ENCODE results near the gene ZXDC. TPM values are rescaled to one million over a fixed set of nuclear protein-coding genes. Genes with fewer than 3 reads are reported as not detected.

ZXDC gene
- total RNA-seq, 1 experiment from 2014 or later = 55.4 TPM

DNA sequence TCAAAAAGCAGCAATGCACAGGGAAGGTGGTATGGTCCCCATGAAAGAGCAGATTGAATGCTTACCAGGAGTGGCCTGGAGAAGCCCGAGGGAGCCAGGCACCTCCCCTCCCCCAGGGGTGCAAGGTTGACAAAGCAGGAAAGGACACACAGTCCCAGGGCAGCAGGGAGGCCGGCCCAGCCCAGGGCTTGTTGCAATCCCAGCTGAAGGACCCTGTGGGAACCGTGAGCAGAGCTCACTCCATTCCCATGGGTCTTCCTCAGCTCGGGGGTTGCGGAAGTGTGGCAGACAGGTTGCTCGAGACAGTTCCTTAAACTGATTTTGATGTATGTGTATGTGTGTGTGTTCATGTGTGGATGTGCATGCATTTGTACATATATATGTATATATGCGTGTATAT is 26.0 kb upstream of the ZXDC start:
- no peaks in the 10 kb centered on the region for H3K9me2 ChIP-seq (ENCODE audit: insufficient read depth)
- no peaks in the 10 kb centered on the region; the same call in 1 of the 2 replicates for H3K9me3 ChIP-seq (ENCODE audit: insufficient read depth, low read depth)
- peaks cover 11% of the 10 kb centered on the region; the same call in 1 of the 2 replicates for H3F3A ChIP-seq (ENCODE audit: insufficient read depth, low read depth)
- no peak overlapping the region for H3K27ac ChIP-seq
- ChIA-PET CTCF (interaction anchor here (0.7 kb wide), 1 partner anchor 10 kb away, joined by 3 read pairs; no protein-coding TSS in a partner anchor), POLR2A (ENCODE audit: unreplicated experiment) (no interaction called here)
- no peaks in the 10 kb centered on the region for H3K4me1 ChIP-seq (replicated peaks; ENCODE audit: insufficient read depth)
- no peaks in the 10 kb centered on the region for H3K36me3 ChIP-seq (ENCODE audit: low read depth)
- peaks cover 14% of the 10 kb centered on the region; the same call in 1 of the 2 replicates for H3K27me3 ChIP-seq (ENCODE audit: insufficient read depth, low read depth)
- H2AFZ ChIP-seq = no peak overlapping the region
- no peaks in the 10 kb centered on the region for H3K79me2 ChIP-seq (ENCODE audit: low read depth)
- H3K4me3 ChIP-seq = no peak overlapping the region
- no peaks in the 10 kb centered on the region for H4K20me1 ChIP-seq (ENCODE audit: insufficient read depth)
- intact Hi-C loops (cut with micrococcal nuclease; ENCODE audit: unreplicated experiment) = no loop called here
- no peak for DNase-seq
- BruUV-seq (replicated peaks) = no TSS peak
- no peak overlapping the region for H3K4me2 ChIP-seq
- no peak for TF ChIP-seq EZH2 (IDR thresholded peaks at IDR 0.05; ENCODE audit: low read depth)
- TF ChIP-seq, protein P1, sequence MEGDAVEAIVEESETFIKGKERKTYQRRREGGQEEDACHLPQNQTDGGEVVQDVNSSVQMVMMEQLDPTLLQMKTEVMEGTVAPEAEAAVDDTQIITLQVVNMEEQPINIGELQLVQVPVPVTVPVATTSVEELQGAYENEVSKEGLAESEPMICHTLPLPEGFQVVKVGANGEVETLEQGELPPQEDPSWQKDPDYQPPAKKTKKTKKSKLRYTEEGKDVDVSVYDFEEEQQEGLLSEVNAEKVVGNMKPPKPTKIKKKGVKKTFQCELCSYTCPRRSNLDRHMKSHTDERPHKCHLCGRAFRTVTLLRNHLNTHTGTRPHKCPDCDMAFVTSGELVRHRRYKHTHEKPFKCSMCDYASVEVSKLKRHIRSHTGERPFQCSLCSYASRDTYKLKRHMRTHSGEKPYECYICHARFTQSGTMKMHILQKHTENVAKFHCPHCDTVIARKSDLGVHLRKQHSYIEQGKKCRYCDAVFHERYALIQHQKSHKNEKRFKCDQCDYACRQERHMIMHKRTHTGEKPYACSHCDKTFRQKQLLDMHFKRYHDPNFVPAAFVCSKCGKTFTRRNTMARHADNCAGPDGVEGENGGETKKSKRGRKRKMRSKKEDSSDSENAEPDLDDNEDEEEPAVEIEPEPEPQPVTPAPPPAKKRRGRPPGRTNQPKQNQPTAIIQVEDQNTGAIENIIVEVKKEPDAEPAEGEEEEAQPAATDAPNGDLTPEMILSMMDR (conservative IDR thresholded peaks at IDR 0.05) = no peak

- CTCF ChIA-PET = interaction anchor here (0.7 kb wide), 1 partner anchor 10 kb away, joined by 3 read pairs; no protein-coding TSS in a partner anchor
- Histone ChIP-seq H3K9me2 (ENCODE audit: insufficient read depth) (no peaks in the 10 kb centered on the region), H2AFZ (no peak overlapping the region), H3K36me3 (ENCODE audit: low read depth) (no peaks in the 10 kb centered on the region), H3K4me3 (no peak overlapping the region), H3K4me2 (no peak overlapping the region), H3K27ac (no peak overlapping the region), H4K20me1 (ENCODE audit: insufficient read depth) (no peaks in the 10 kb centered on the region), H3K9me3 (ENCODE audit: insufficient read depth, low read depth) (no peaks in the 10 kb centered on the region; the same call in 1 of the 2 replicates), H3K27me3 (ENCODE audit: insufficient read depth, low read depth) (peaks cover 14% of the 10 kb centered on the region; the same call in 1 of the 2 replicates), H3K4me1 (replicated peaks; ENCODE audit: insufficient read depth) (no peaks in the 10 kb centered on the region), H3F3A (ENCODE audit: insufficient read depth, low read depth) (peaks cover 11% of the 10 kb centered on the region; the same call in 1 of the 2 replicates), H3K79me2 (ENCODE audit: low read depth) (no peaks in the 10 kb centered on the region)
- TF ChIP-seq, protein P1 (conservative IDR thresholded peaks at IDR 0.05) = no peak
- TF ChIP-seq EZH2 (IDR thresholded peaks at IDR 0.05; ENCODE audit: low read depth) = no peak
- intact Hi-C loops (cut with micrococcal nuclease; ENCODE audit: unreplicated experiment) = no loop called here
- BruUV-seq (replicated peaks) = no TSS peak
- DNase-seq = no peak
- POLR2A ChIA-PET (ENCODE audit: unreplicated experiment) = no interaction called here
These were observed 25.4 kb upstream of the ZXDC start for GRCh38 chr3:126501054-126501453.

- peaks cover 13% of the 10 kb centered on the region; the same call in 1 of the 2 replicates for H3K27me3 ChIP-seq (ENCODE audit: insufficient read depth, low read depth)
- no peaks in the 10 kb centered on the region for H3K36me3 ChIP-seq (ENCODE audit: low read depth)
- H4K20me1 ChIP-seq (ENCODE audit: insufficient read depth) = no peaks in the 10 kb centered on the region
- no peak overlapping the region for H3K4me2 ChIP-seq
- H3K27ac ChIP-seq = no peak overlapping the region
- ChIA-PET POLR2A (ENCODE audit: unreplicated experiment) (no interaction called here), CTCF (no interaction called here)
- intact Hi-C loops (cut with micrococcal nuclease; ENCODE audit: unreplicated experiment) = no loop called here
- peaks cover 11% of the 10 kb centered on the region; the same call in 1 of the 2 replicates for H3F3A ChIP-seq (ENCODE audit: insufficient read depth, low read depth)
- no peaks in the 10 kb centered on the region for H3K4me1 ChIP-seq (replicated peaks; ENCODE audit: insufficient read depth)
- no peak for DNase-seq
- H3K9me2 ChIP-seq (ENCODE audit: insufficient read depth) = no peaks in the 10 kb centered on the region
- H3K9me3 ChIP-seq (ENCODE audit: insufficient read depth, low read depth) = no peaks in the 10 kb centered on the region; the same call in 1 of the 2 replicates
- no peak for TF ChIP-seq EZH2 (IDR thresholded peaks at IDR 0.05; ENCODE audit: low read depth)
- TF ChIP-seq, protein P1 (conservative IDR thresholded peaks at IDR 0.05) = no peak
- H3K79me2 ChIP-seq (ENCODE audit: low read depth) = no peaks in the 10 kb centered on the region
- no TSS peak for BruUV-seq (replicated peaks)
- no peak overlapping the region for H3K4me3 ChIP-seq
- H2AFZ ChIP-seq = no peak overlapping the region
These were observed 24.3 kb upstream of the ZXDC start for GRCh38 chr3:126500016-126500415.

Measured in PC-9 (cell line).